ACHN (cell line): ENCODE data around the gene IL2RA.
"Not testable (repeated sequence)": the region's sequence is repeated elsewhere in the genome, so short reads cannot be mapped to it uniquely, and the experiment has no call there.

ENCODE experiments used
- DNase-seq: peaks from one replicate; pipeline ENCODE4 v3.0.0-alpha.2; 2015
- in situ Hi-C: cut with HindIII; loops from 2 replicates; pipeline ENCODE4 v1.10.0; 2017; ENCODE audit warnings: low sequenced_read_pairs, low pct_ligation_motif_present, low pct_unique_long_range_greater_than_20kb

Gene IL2RA

GRCh38 chr10:6006991-6007390 is 55.2 kb downstream of the IL2RA start:
- DNase-seq: no peak
- in situ Hi-C loops: no loop called here

GRCh38 chr10:6006546-6006945 is 55.6 kb downstream of the IL2RA start:
- in situ Hi-C loops: no loop called here
- no peak for DNase-seq

GRCh38 chr10:6005856-6006395 is 56.2 kb downstream of the IL2RA start:
- DNase-seq: no peak
- in situ Hi-C loops: no loop called here

GRCh38 chr10:6005161-6005804 is 56.9 kb downstream of the IL2RA start:
- DNase-seq, in situ Hi-C loops: not testable (repeated sequence)

GRCh38 chr10:6002809-6003510 is 59.2 kb downstream of the IL2RA start:
- no peak for DNase-seq
- in situ Hi-C loops: no loop called here

DNA sequence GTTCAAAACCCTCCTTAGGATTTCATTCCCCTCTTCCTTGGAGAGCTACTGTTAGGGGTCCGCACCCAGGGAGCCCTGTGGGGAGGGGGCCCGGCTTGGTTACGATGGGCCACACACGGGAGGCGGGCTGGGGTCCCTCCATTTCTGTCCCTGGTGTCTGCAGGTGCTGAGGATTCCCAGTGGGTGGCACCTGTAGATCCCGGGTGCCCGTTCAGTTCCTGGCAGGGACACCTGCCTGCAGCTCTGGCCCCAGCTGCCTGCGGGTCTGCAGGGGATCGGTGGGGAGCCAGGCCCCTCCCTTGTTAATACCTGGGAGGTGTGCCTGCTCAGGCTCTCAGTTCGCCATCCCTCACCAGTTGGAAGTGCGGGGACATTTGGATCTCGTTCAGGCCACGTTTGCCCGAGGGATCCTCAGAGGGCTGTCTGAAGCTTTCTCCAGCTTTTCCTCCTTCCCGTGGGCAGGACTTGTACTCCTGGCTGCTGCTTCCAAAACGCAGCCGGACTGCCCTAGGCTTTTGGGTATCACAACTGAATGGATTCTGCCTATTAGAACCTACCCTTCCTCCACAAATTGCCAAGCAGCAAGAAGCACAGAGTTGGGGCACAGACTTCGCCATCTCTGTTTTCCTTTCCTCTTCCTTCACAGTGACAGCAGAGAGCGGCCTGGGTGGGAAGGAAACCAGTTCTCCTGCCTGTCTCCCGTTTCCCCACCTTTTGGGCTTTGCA is 62.6 kb downstream of the IL2RA start:
- in situ Hi-C loops: no loop called here
- no peak for DNase-seq

DNA sequence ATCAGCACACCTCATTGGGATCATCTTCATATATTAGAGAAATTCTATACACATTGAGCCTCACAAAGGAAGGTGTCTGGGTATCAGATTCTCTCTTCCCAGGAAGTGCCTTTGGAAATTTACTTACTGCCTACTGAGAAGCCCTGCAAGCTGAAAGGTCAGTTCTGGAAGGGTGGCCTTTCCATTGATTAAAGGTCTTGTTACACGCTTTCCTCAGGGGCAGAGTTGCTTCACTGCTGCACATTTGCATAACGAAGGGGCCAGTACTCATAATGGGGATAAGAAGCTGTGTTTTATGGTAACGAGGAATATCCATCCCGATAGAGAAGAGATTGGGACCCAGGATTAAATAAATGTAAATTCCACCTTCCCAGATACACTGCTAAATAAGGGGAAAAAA is 65.5 kb downstream of the IL2RA start:
- no peak for DNase-seq
- in situ Hi-C loops: no loop called here

DNA sequence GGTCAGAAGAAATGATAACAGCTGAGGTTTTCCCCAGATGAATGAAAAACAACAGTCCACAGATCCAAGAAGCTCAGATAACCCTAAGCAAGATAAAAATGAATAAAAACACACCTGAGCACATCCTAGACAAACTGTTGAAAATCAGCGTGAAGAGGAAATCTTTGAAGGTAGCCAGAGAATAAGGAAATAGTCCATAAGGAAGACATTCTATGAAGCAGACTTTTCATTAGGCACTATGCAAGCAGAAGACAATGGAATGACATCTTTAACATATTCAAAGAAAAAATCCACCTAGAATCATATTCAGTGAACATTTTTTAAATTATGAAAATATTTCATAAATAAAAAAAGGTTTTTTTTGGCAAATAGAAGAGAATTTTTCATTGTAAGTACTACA is 69.8 kb downstream of the IL2RA start:
- in situ Hi-C loops: no loop called here
- DNase-seq: no peak

DNA sequence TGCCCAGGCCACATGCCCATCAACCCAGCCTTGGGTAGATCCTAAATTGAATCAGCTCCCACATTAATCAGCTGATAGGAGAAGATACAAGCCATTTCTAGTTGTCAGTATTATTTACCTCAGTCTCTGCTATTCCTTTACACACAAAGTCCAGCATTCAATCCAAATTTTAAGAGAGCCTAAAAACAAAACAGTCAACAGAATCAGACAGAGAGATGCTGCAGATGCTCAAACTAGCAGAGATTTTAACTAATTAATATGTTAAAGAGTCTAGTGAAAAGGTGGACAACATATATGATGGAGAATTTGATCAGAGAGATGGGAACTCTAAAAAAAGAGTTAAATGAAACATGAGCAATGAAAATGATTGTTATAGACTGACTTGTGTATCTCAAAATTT is 70.5 kb downstream of the IL2RA start:
- in situ Hi-C loops: no loop called here
- DNase-seq: no peak

GRCh38 chr10:5989756-5990155 is 72.4 kb downstream of the IL2RA start:
- in situ Hi-C loops: no loop called here
- DNase-seq: no peak

DNA sequence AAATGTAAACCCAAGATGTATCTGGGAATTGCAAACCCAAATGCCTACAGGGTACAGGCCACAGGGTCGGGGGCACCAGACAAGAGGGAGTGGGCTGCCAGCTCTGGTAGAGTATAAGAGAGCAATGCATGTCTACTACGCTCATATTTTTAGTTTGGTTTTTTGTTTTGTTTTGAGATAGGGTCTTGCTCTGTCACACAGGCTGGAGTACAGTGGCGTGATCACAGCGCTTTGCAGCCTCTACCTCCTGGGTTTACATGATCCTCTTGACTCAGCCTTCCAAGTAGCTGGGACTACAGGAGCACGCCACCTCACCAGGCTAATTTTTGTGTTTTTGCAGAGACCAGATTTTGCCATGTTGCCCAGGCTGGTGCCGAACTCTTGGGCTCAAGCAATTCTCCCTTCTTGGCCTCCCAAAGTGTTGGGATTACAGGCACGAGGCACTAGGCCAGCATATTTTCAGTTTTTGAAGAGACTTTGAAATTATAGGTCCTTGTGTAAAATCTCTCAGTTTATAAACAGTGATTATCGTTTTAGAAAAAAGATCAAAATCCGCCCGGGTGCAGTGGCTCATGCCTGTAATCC is 73.7 kb downstream of the IL2RA start:
- in situ Hi-C loops: no loop called here
- no peak for DNase-seq

- no peak for DNase-seq
- in situ Hi-C loops: no loop called here
Measured at GRCh38 chr10:5987747-5988146, 74.4 kb downstream of the IL2RA start.

DNA sequence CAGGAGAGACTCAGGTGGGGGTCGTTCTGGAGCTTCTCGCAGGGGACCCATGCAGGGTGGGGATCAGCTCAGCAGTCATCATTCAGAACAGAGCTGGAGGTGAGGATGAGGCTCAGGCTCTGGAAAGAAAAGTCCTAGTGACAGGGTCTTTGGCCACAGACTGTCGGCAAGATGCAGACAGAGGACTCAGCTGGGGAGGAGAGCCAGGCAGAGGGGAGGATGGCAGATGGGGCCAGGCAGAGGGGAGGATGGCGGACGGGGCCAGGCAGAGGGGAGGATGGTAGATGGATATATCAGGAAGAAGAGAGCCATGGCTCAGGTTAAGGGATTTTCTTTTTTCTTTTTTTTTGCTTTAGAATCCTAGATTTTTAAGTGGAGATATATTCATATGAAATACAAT is 77.1 kb downstream of the IL2RA start:
- in situ Hi-C loops: no loop called here
- DNase-seq: no peak

DNA sequence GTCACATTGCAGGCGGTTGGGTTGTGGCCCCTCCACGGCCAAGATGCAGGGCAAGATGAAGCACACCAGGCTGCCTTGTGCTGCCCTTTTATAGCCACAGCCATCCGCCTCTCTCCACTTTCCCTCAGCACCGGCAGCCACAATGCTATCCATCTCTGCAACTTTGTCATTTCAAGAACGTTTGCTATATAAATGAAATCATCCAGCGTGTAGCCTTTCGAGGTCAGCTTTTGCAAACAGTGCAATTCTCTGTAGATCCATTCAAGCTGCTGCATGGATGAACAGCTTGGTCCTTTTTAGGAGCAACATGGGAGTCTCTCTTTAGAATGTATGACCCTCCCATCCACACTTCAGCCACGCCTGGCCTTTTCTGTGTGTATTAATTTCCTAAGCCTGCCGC is 78.4 kb downstream of the IL2RA start:
- in situ Hi-C loops: no loop called here
- no peak for DNase-seq

GRCh38 chr10:5981529-5981928 is 80.6 kb downstream of the IL2RA start:
- in situ Hi-C loops: no loop called here
- DNase-seq: no peak

- in situ Hi-C loops: no loop called here
- no peak for DNase-seq
Measured at GRCh38 chr10:5978230-5978489, 84.0 kb downstream of the IL2RA start.

- peak; percentile 81 for DNase-seq
- in situ Hi-C loops: no loop called here
Measured at GRCh38 chr10:5977471-5978229, 84.5 kb downstream of the IL2RA start, which contains the start of gene IL15RA. TSS of gene IL15RA (minus strand) at chr10:5977543. CDS start at chr10:5977492, 51 bp downstream.

GRCh38 chr10:5976512-5977470 is 85.4 kb downstream of the IL2RA start:
- in situ Hi-C loops: no loop called here
- peak; percentile 46 for DNase-seq
